T-cell (primary cell): ENCODE measurements around the gene NUP210. TPM values are rescaled to one million over a fixed set of nuclear protein-coding genes. Genes with fewer than 3 reads are reported as not detected.

Experiments used
- ATAC-seq, 4 experiments: fragments of 200-7000 bp in 3 of 4; fragments of 150-1000 bp in 1 of 4; cut with Tn5 transposase; replicated peaks in 1 of 4; 1 replicate in 3 of 4; 2 replicates in 1 of 4; pipeline ENCODE4 v1.10.0; 2021; ENCODE audit warnings: moderate library complexity in 3 of 4, mild to moderate bottlenecking in 2 of 4, moderate number of reproducible peaks in 1 of 4
- CTCF ChIA-PET, 2 donors: fragments of 300-600 bp; sonication (Branson Sonifier 250); formaldehyde crosslinking; loops; one replicate each; lab custom pipeline; 2022; ENCODE audit warnings: antibody characterized with exemption in 2 of 2; lab: Charles Lee
- POLR2A ChIA-PET, 2 donors: fragments of 300-600 bp; sonication (Branson Sonifier 250); formaldehyde crosslinking; loops; one replicate each; lab custom pipeline; 2022; ENCODE audit warnings: antibody characterized with exemption in 2 of 2; lab: Charles Lee
- DNase-seq, 35 experiments: peaks; one replicate each; pipeline versions ENCODE4 v3.0.0 to v3.0.0-alpha.2; 2013 to 2023
- H3K27ac ChIP-seq: one replicate; pipeline ENCODE4 v1.5.1; 2013; ENCODE audit warnings: low read length
- H3K27me3 ChIP-seq, 2 experiments: replicated peaks in 1 of 2; 1 replicate in 1 of 2; 2 replicates in 1 of 2; pipeline versions ENCODE4 v1.6.1 to v1.7.0; 2013; ENCODE audit warnings: low read length in 1 of 2, mixed read lengths in 1 of 2; ENCODE audit not compliant: control insufficient read depth in 2 of 2, insufficient read depth in 2 of 2; ENCODE audit errors: extremely low read depth in 1 of 2
- H3K36me3 ChIP-seq, 2 donors: 1 replicate in 1 of 2; 2 replicates in 1 of 2; pipeline versions ENCODE4 v1.6.1 to v1.7.0; 2013; ENCODE audit warnings: low read length in 1 of 2; ENCODE audit not compliant: control insufficient read depth in 2 of 2, insufficient read depth in 1 of 2; ENCODE audit errors: extremely low read depth in 1 of 2
- H3K4me1 ChIP-seq, 2 experiments: 1 replicate in 1 of 2; 2 replicates in 1 of 2; pipeline versions ENCODE4 v1.6.1 to v1.7.0; 2013; ENCODE audit warnings: low read length in 2 of 2, mixed read lengths in 1 of 2; ENCODE audit not compliant: insufficient read depth in 2 of 2, control insufficient read depth in 1 of 2; ENCODE audit errors: extremely low read depth in 1 of 2
- H3K4me3 ChIP-seq, 2 donors: 1 replicate in 1 of 2; 2 replicates in 1 of 2; pipeline versions ENCODE4 v1.5.1 to v1.7.0; 2013; ENCODE audit warnings: mild to moderate bottlenecking in 2 of 2, low read length in 1 of 2, moderate library complexity in 1 of 2; ENCODE audit not compliant: control insufficient read depth in 1 of 2; ENCODE audit errors: extremely low read depth in 1 of 2
- H3K9me3 ChIP-seq: 2 replicates; pipeline ENCODE4 v1.7.0; 2013
- H3K27ac Mint-ChIP-seq, 2 donors: one replicate each; pipeline ENCODE4 v1.8.0; 2020 to 2021; ENCODE audit warnings: mild to moderate bottlenecking in 2 of 2, mixed read lengths in 2 of 2
- H3K27me3 Mint-ChIP-seq, 2 donors: one replicate each; pipeline ENCODE4 v1.8.0; 2021 to 2022; ENCODE audit warnings: mixed read lengths in 2 of 2
- H3K36me3 Mint-ChIP-seq: one replicate; pipeline ENCODE4 v1.8.0; 2021; ENCODE audit warnings: mixed read lengths
- H3K4me1 Mint-ChIP-seq, 3 donors: one replicate each; pipeline ENCODE4 v1.8.0; 2020 to 2022; ENCODE audit warnings: mixed read lengths in 3 of 3, mild to moderate bottlenecking in 1 of 3
- H3K4me3 Mint-ChIP-seq, 3 donors: one replicate each; pipeline ENCODE4 v1.8.0; 2020 to 2022; ENCODE audit warnings: mild to moderate bottlenecking in 3 of 3, mixed read lengths in 3 of 3, moderate library complexity in 3 of 3
- H3K9me3 Mint-ChIP-seq, 3 donors: one replicate each; pipeline ENCODE4 v1.8.0; 2020 to 2022; ENCODE audit warnings: mixed read lengths in 3 of 3
- WGBS: methylation state at CpG from one replicate; pipeline ENCODE4 v1.1.5; 2013; ENCODE audit warnings: missing lambda C conversion rate; ENCODE audit not compliant: insufficient coverage; 5-methylcytosine and 5-hydroxymethylcytosine counted together
- total RNA-seq, 35 experiments: library from RNA in 6 of 35; stranded (reverse) in 6 of 35; fragments of 120-200 nt in 1 of 35; gene quantifications; one replicate each; pipeline versions ENCODE4 v1.2.1 to v1.2.4 and lab custom pipeline; 2013 to 2026

The NUP210 gene
- total RNA-seq, 5 donors from 2014 or later (not counting 1 experiment from before 2014, with no cell fraction given) = 117 to 148 (median 125) TPM

- CTCF ChIA-PET = no interaction called here
- POLR2A ChIA-PET = no interaction called here
- H3K27ac Mint-ChIP-seq = no peak overlapping the region
- H3K9me3 Mint-ChIP-seq = no peaks in the 10 kb centered on the region
- peaks cover 0 to 8% (median 0%) of the 10 kb centered on the region in 3 donors for H3K4me1 Mint-ChIP-seq
- Histone ChIP-seq H3K27me3 (no peaks in the 10 kb centered on the region), H3K4me3 (no peak overlapping the region), H3K36me3 (peaks cover 16 to 96% of the 10 kb centered on the region in 2 donors), H3K4me1 (no peaks in the 10 kb centered on the region), H3K9me3 (no peaks in the 10 kb centered on the region), H3K27ac (no peak overlapping the region)
- over 99% methylated on average over 9 of the region's 9 CpGs for WGBS
- ATAC-seq (no peak), DNase-seq (no peak)
- H3K27me3 Mint-ChIP-seq = no peaks in the 10 kb centered on the region
- H3K4me3 Mint-ChIP-seq = no peak overlapping the region
- peaks cover 52% of the 10 kb centered on the region for H3K36me3 Mint-ChIP-seq
Measured at GRCh38 chr3:13376091-13376490, 44.0 kb downstream of the NUP210 start.

DNA sequence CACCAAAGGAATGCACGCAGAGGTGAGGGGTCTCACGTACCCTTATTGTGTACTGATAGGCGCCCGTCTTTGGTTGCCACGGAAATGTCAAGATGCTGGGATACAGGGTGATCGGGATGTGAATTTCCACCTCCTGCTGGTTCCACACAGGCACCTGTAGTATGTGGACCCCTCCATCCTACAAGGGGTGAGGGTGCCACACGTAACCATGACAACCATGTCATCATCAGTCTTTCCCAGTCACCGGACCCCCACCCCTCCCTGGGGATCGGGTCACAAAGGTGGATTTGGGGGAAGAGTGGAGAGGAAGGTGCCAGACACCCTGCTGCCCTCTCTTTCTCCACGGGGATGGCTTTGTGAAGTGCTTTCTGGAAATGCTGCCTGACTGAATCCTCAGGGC, 44.7 kb downstream of the NUP210 start:
- H3K4me3 ChIP-seq = no peak overlapping the region
- no peak overlapping the region for H3K27ac ChIP-seq
- Mint-ChIP-seq H3K27ac (no peak overlapping the region), H3K36me3 (peaks cover 57% of the 10 kb centered on the region), H3K4me3 (no peak overlapping the region), H3K4me1 (peaks cover 0 to 12% (median 0%) of the 10 kb centered on the region in 3 donors), H3K9me3 (no peaks in the 10 kb centered on the region), H3K27me3 (no peaks in the 10 kb centered on the region)
- H3K36me3 ChIP-seq = peaks cover 22 to 96% of the 10 kb centered on the region in 2 donors
- 97% methylated on average over 6 of the region's 10 CpGs for WGBS
- ATAC-seq = no peak
- no peaks in the 10 kb centered on the region for H3K4me1 ChIP-seq
- H3K27me3 ChIP-seq = no peaks in the 10 kb centered on the region
- ChIA-PET CTCF (no interaction called here), POLR2A (no interaction called here)
- no peak for DNase-seq
- H3K9me3 ChIP-seq = no peaks in the 10 kb centered on the region

GRCh38 chr3:13373975-13374586, 46.0 kb downstream of the NUP210 start:
- no peak overlapping the region for H3K4me3 Mint-ChIP-seq
- ATAC-seq (no peak), DNase-seq (no peak)
- peaks cover 0 to 12% (median 0%) of the 10 kb centered on the region in 3 donors for H3K4me1 Mint-ChIP-seq
- ChIA-PET POLR2A (no interaction called here), CTCF (interaction anchor here in 1 of 2 donors (0.6 kb wide), 1 partner anchor 45 kb away, joined by 6 read pairs; no protein-coding TSS in a partner anchor)
- H3K27ac Mint-ChIP-seq = no peak overlapping the region
- H3K4me1 ChIP-seq = no peaks in the 10 kb centered on the region
- H3K9me3 ChIP-seq = no peaks in the 10 kb centered on the region
- H3K27me3 Mint-ChIP-seq = no peaks in the 10 kb centered on the region
- no peaks in the 10 kb centered on the region for H3K27me3 ChIP-seq
- H3K36me3 ChIP-seq = peaks cover 27 to 96% of the 10 kb centered on the region in 2 donors
- H3K4me3 ChIP-seq = no peak overlapping the region
- H3K9me3 Mint-ChIP-seq = no peaks in the 10 kb centered on the region
- H3K27ac ChIP-seq = no peak overlapping the region
- WGBS = 94% methylated on average over 13 of the region's 13 CpGs
- peaks cover 56% of the 10 kb centered on the region for H3K36me3 Mint-ChIP-seq

- no peak overlapping the region for H3K4me3 ChIP-seq
- no peak for ATAC-seq
- Mint-ChIP-seq H3K27me3 (no peaks in the 10 kb centered on the region), H3K4me3 (no peak overlapping the region), H3K9me3 (no peaks in the 10 kb centered on the region), H3K4me1 (peaks cover 0 to 5% (median 0%) of the 10 kb centered on the region in 3 donors), H3K36me3 (peaks cover 53% of the 10 kb centered on the region), H3K27ac (no peak overlapping the region)
- peaks cover 30 to 94% of the 10 kb centered on the region in 2 donors for H3K36me3 ChIP-seq
- POLR2A ChIA-PET = no interaction called here
- WGBS = 99% methylated on average over 6 of the region's 8 CpGs
- H3K4me1 ChIP-seq = no peaks in the 10 kb centered on the region
- H3K9me3 ChIP-seq = no peaks in the 10 kb centered on the region
- H3K27ac ChIP-seq = no peak overlapping the region
- DNase-seq = no peak
- CTCF ChIA-PET = no interaction called here
- H3K27me3 ChIP-seq = no peaks in the 10 kb centered on the region
Measured at GRCh38 chr3:13372656-13373055, 47.5 kb downstream of the NUP210 start.

DNA sequence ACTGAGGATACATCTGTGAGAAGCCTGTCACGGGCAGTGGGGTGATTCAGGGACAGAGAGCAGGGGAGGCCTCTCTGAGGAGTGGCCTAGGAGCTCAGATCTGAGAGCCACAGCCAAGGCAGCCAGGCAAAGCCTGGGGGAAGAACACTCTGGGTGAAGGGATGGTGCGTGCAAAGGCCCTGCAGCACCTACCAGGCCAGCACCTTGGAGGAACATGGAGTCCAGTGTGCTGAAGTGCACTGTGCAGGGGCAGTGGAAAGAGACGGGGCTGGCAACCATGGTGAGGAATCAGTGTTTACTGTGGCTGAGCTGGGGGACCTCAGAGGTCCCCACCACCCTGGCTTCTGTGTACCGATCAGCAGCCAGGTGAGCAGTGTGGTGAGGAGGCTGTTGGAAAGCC, 48.0 kb downstream of the NUP210 start:
- Mint-ChIP-seq H3K4me3 (no peak overlapping the region), H3K4me1 (peaks cover 0 to 5% (median 0%) of the 10 kb centered on the region in 3 donors), H3K9me3 (no peaks in the 10 kb centered on the region), H3K27me3 (no peaks in the 10 kb centered on the region), H3K27ac (no peak overlapping the region), H3K36me3 (peaks cover 54% of the 10 kb centered on the region)
- CTCF ChIA-PET = no interaction called here
- DNase-seq (no peak), ATAC-seq (no peak)
- Histone ChIP-seq H3K4me3 (no peak overlapping the region), H3K27me3 (no peaks in the 10 kb centered on the region), H3K9me3 (no peaks in the 10 kb centered on the region), H3K36me3 (peaks cover 35 to 95% of the 10 kb centered on the region in 2 donors), H3K4me1 (no peaks in the 10 kb centered on the region), H3K27ac (no peak overlapping the region)
- WGBS = 89% methylated on average over 4 of the region's 4 CpGs
- POLR2A ChIA-PET = no interaction called here

DNA sequence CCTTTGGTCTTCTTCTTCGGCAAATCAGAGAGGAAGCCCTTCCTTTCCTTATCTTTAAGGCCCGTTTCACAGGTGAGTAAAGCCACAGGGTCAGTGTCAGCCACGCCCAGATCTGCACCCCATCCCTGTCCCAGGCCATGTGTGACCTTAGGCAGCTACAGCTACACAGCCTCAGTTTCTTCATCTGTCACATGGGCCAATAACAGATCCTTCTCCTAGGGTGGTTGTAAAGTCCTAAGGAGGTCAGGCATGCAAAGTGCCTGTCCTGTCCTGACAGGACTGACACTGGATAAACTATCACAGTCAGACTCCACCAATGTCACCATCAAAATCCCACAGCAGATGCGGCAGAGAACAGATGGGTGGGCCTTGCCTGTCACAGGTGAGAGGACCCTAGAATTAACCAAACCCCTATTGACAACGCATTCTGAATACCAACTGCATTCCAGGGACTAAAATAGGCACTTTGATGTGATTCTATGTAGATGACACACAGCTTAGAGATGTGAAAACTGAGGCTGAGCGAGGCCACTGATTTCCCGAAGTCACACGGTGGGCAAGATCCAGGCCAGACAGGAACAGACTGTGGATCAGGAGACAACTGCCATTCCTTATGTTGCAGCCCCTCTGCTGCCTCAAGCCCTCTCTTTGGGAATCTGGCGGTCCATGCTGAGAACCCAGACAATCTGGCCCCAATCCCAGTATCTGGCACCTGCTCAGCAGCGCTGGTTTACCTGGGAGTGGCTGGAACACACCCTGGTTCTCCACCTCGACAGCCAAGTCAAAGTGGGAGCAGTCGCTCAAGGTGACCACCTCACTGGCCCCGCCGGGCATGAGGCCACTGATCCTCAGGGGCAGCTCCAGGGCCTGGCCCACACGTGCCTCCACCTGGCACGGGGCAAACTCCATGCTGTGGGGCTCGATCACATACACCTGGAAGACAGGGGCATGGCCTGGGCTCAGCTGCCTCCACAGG, 48.7 kb downstream of the NUP210 start:
- 97% methylated on average over 13 of the region's 17 CpGs for WGBS
- Mint-ChIP-seq H3K4me3 (no peak overlapping the region), H3K27ac (no peak overlapping the region), H3K36me3 (peaks cover 51% of the 10 kb centered on the region), H3K27me3 (no peaks in the 10 kb centered on the region), H3K4me1 (peaks cover 0 to 5% (median 0%) of the 10 kb centered on the region in 3 donors), H3K9me3 (no peaks in the 10 kb centered on the region)
- ChIA-PET CTCF (no interaction called here), POLR2A (no interaction called here)
- no peaks in the 10 kb centered on the region for H3K9me3 ChIP-seq
- no peak overlapping the region for H3K4me3 ChIP-seq
- ATAC-seq (no peak), DNase-seq (no peak)
- H3K36me3 ChIP-seq = peaks cover 35 to 90% of the 10 kb centered on the region in 2 donors
- no peak overlapping the region for H3K27ac ChIP-seq
- no peaks in the 10 kb centered on the region for H3K4me1 ChIP-seq
- no peaks in the 10 kb centered on the region for H3K27me3 ChIP-seq
